ENCODE measurements around the gene WWOX. TPM values are rescaled to one million over a fixed set of nuclear protein-coding genes. Genes with fewer than 3 reads are reported as not detected.
A peak's percentile ranks its signal among the peaks of the same experiment; 100 is the strongest.

The WWOX gene
- total RNA-seq, 2 experiments from 2014 or later, result 20.2 to 21.4 TPM

DNA sequence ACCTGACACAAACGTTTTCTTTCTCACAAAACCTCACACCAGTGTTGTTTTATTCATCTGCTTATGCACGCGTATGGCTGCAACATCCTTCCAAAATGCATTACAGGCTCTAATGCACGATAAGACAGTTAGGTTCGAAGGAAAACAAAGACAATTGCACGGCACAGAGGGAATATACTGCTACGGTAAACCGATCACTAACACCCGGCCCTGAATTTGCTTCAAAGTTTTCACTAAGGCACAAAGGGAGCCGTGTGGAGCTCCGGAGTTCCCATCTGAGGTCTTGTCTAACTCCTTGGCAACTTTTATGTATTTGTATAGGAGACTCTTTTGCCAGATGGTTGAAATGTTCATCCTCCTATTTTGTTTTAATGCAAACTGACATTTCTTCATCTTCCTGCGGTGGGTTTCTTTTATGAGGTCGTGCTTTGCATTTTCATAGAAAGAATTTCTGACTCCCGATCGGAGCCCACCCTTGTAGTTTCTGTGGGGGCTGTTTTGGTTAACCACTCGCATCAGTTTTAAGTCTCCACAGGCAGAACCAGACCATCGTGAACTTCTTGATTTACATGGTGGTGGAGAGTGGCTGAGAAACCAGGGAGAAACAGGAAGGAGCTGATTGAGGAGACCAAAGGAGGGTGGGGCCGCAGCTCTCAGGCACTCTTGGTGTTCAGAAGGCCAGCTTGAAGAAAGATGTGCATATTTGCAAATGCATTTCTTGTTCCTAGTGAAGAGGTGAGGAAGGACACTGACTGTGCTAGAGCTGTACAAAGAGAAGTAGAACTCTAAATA, 984.2 kb downstream of the WWOX start:
- peaks cover 22% of the 10 kb centered on the region for H3K4me1 Mint-ChIP-seq (ENCODE audit: low read depth)
- intact Hi-C loops (cut with micrococcal nuclease), result no loop called here
- DNase-seq, result no peak
- H3K27ac Mint-ChIP-seq, result no peak overlapping the region
- CTCF ChIA-PET, result no interaction called here
- H3K4me3 Mint-ChIP-seq, result no peak overlapping the region
- no peaks in the 10 kb centered on the region for H3K36me3 Mint-ChIP-seq (ENCODE audit: low read depth)
- H3K9me3 Mint-ChIP-seq, result no peaks in the 10 kb centered on the region
- no peaks in the 10 kb centered on the region for H3K27me3 Mint-ChIP-seq (ENCODE audit: low read depth)

DNA sequence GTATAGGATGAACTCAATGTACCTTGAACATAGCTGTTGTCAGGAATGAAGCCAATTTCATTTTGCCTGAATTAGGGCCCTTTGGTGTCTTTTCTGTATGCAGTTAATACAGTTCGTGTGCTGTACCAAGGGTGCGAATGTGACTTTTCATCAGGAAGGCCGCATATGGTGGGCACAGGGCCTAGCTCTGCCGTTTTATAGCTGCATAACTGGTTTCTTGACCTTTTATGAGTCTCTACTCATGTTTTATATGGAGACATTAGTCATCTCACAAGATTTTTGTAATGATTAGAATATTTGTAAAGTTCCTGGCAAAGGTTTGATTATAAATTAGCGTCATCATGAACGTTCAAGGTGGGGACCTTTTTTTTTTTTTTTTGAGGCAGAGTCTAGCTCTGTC, 989.5 kb downstream of the WWOX start:
- peaks cover 7% of the 10 kb centered on the region for H3K36me3 Mint-ChIP-seq (ENCODE audit: low read depth)
- peaks cover 7% of the 10 kb centered on the region for H3K9me3 Mint-ChIP-seq
- peaks cover 46% of the 10 kb centered on the region for H3K4me1 Mint-ChIP-seq (ENCODE audit: low read depth)
- DNase-seq, result no peak
- no peak overlapping the region for H3K27ac Mint-ChIP-seq
- CTCF ChIA-PET, result interaction anchor here (0.7 to 1.8 kb wide), 2 partner anchors 12 to 336 kb away, joined by 3 to 5 read pairs; no protein-coding TSS in a partner anchor
- intact Hi-C loops (cut with micrococcal nuclease), result no loop called here
- no peak overlapping the region for H3K4me3 Mint-ChIP-seq
- H3K27me3 Mint-ChIP-seq (ENCODE audit: low read depth), result no peaks in the 10 kb centered on the region

DNA sequence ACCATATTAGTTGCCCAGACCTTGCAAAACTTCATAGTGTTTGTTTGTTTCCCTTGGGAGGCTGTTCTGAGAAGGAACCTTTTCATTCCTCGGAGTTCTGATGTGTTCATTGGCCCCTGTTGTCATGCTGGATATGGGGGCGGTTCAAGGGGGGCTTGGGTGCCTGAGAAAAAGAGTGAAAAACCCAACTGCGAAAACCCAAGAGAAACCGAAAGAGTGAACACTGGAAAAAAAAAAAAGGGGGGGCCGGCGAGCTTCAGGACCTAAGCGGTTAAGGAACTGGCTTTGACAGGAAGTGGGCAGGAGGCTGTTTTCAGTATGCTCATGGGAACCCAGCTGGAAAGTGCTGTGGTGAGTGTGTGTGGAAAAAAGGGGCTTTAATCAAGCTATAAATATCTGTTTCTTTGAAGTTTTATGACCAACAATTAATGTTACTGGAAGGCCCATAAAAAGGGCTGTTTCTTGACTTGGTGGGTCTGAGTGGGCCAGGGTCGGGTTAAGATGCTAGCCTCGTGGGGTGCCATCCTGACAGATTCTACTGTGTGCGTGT, 990.4 kb downstream of the WWOX start:
- Mint-ChIP-seq H3K4me1 (ENCODE audit: low read depth) (peaks cover 45% of the 10 kb centered on the region), H3K27me3 (ENCODE audit: low read depth) (no peaks in the 10 kb centered on the region), H3K27ac (peak overlapping the region; percentile 88), H3K4me3 (peak overlapping the region; percentile 37), H3K9me3 (peaks cover 7% of the 10 kb centered on the region), H3K36me3 (ENCODE audit: low read depth) (peaks cover 7% of the 10 kb centered on the region)
- DNase-seq, result peak; percentile 78
- intact Hi-C loops (cut with micrococcal nuclease), result loop anchor here (2.0 to 5.0 kb wide), 3 partner anchors 13 to 179 kb away; no protein-coding TSS in a partner anchor
- CTCF ChIA-PET, result interaction anchor here (0.6 to 2.2 kb wide), 5 partner anchors 11 to 181 kb away, joined by 3 to 9 read pairs (median 3); no protein-coding TSS in a partner anchor

DNA sequence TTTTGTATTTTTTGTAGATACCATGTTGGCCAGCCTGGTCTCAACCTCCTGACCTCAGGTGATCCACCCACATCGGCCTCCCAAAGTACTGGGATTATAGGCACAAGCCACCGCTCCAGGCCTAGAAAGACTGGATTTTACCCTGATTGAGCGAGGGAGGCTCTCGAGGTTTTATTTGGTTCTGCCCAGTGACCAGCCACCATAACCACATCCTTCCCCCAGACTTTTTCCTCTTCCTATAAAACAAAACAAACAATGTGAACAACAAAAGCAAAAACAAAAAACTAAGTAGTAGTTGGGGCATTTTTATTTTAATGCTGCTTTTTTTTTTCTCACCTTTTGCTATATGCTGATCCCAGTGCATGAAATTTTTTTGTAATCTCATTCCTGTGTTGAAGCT, 991.5 kb downstream of the WWOX start:
- H3K27me3 Mint-ChIP-seq (ENCODE audit: low read depth), result no peaks in the 10 kb centered on the region
- no peak overlapping the region for H3K27ac Mint-ChIP-seq
- H3K9me3 Mint-ChIP-seq, result peaks cover 7% of the 10 kb centered on the region
- CTCF ChIA-PET, result interaction anchor here (0.6 to 2.2 kb wide), 3 partner anchors 178 to 516 kb away, joined by 3 to 9 read pairs (median 3); no protein-coding TSS in a partner anchor
- peaks cover 45% of the 10 kb centered on the region for H3K4me1 Mint-ChIP-seq (ENCODE audit: low read depth)
- intact Hi-C loops (cut with micrococcal nuclease), result loop anchor here (2.0 to 5.0 kb wide), 3 partner anchors 14 to 178 kb away; no protein-coding TSS in a partner anchor
- peaks cover 7% of the 10 kb centered on the region for H3K36me3 Mint-ChIP-seq (ENCODE audit: low read depth)
- H3K4me3 Mint-ChIP-seq, result no peak overlapping the region
- DNase-seq, result no peak

DNA sequence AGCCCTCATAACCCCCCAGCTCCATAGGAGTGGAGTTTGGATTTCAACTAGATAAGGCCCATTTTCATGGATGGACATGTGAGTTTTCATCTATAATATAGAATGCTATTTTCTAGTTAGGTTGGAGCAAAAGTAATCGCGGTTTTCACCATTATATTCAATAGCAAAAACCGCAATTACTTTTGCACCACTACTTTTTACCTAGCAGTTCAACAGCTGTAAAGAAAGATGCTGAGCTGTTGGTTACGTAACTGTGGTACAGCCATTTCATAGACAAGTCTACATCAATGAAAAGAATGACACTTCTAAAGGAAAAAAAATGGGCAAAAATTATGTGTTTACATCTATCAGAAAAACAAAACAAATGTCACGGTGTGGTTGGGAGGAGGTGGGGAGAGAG, 993.4 kb downstream of the WWOX start:
- intact Hi-C loops (cut with micrococcal nuclease), result loop anchor here (5.0 kb wide), 1 partner anchor 64 kb away; no protein-coding TSS in a partner anchor
- H3K4me3 Mint-ChIP-seq, result no peak overlapping the region

DNA sequence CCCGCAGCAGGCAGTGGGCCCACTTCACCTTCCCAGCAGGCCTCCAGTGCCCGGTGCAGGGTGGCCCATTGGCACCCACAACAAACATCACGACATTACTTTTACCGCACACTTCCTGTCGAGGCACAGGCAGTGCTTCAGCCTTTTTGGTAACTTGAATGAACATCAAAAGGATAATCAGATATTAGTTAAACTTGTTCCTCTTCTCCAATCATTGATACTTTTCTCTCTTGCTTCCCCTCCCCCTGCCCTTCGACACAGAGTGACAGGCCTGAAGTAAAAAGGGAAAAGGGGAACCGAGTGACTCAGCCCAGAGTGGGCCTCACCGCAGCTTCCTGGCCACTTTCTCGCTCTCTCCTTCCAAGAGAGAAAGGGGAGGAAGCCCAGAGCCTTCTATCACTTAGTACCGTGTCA, 994.1 kb downstream of the WWOX start:
- peaks cover 7% of the 10 kb centered on the region for H3K36me3 Mint-ChIP-seq (ENCODE audit: low read depth)
- H3K4me1 Mint-ChIP-seq (ENCODE audit: low read depth), result peaks cover 48% of the 10 kb centered on the region
- no peak overlapping the region for H3K27ac Mint-ChIP-seq
- peak overlapping the region; percentile 34 for H3K4me3 Mint-ChIP-seq
- DNase-seq, result peak; percentile 60
- peaks cover 7% of the 10 kb centered on the region for H3K9me3 Mint-ChIP-seq
- intact Hi-C loops (cut with micrococcal nuclease), result loop anchor here (5.0 kb wide), 1 partner anchor 64 kb away; no protein-coding TSS in a partner anchor
- CTCF ChIA-PET, result interaction anchor here (0.5 kb wide), 1 partner anchor 7 kb away, joined by 3 read pairs; no protein-coding TSS in a partner anchor
- H3K27me3 Mint-ChIP-seq (ENCODE audit: low read depth), result no peaks in the 10 kb centered on the region

More for the DNA sequence above, 993.4 kb downstream of the WWOX start:
- Mint-ChIP-seq H3K9me3 (peaks cover 7% of the 10 kb centered on the region), H3K27ac (no peak overlapping the region), H3K4me1 (ENCODE audit: low read depth) (peaks cover 48% of the 10 kb centered on the region), H3K36me3 (ENCODE audit: low read depth) (peaks cover 7% of the 10 kb centered on the region), H3K27me3 (ENCODE audit: low read depth) (no peaks in the 10 kb centered on the region)
- CTCF ChIA-PET, result interaction anchor here (0.5 kb wide), 1 partner anchor 8 kb away, joined by 3 read pairs; no protein-coding TSS in a partner anchor
- no peak for DNase-seq

DNA sequence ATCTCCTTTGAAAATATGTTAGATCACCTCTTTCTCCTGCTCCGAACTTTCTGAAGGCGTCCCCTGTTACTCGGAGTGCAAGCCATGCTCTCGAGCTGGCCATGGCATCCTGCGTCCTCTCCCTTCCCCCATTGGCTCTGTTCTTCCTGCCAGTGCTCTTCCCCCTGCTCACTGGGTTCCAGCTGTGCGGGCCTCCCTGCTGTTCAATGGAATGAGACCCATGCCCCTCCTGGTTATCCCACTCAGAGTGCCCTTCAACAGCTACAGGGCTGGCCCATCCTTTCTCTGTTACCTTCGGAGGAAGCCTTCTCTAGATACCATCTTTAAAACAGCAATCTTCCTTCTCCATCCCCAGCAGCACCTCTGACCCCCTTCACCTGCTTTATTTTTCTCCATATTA, 996.8 kb downstream of the WWOX start:
- Mint-ChIP-seq H3K4me3 (no peak overlapping the region), H3K36me3 (ENCODE audit: low read depth) (no peaks in the 10 kb centered on the region), H3K9me3 (no peaks in the 10 kb centered on the region), H3K27me3 (ENCODE audit: low read depth) (no peaks in the 10 kb centered on the region), H3K4me1 (ENCODE audit: low read depth) (peaks cover 25% of the 10 kb centered on the region), H3K27ac (no peak overlapping the region)
- no peak for DNase-seq
- intact Hi-C loops (cut with micrococcal nuclease), result no loop called here
- CTCF ChIA-PET, result no interaction called here

DNA sequence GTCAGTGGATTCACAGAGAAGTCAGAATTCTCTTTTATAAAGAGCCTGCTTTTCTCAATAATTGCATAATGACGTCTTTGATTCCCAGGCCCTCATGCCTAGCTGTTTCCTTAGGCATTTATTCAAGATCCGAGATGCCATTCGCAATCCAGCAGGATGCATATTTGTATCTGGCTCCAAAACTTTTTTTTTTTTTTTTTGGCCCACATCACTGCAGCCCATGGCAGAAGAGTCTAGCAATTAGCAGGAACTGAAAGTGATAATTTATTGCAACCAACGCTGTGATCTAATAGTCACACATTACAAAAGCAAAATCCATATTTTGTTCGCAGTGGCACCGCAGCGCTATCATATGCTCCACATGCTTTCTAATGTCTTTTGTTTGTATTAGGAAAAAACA, 997.7 kb downstream of the WWOX start:
- intact Hi-C loops (cut with micrococcal nuclease), result no loop called here
- H3K27me3 Mint-ChIP-seq (ENCODE audit: low read depth), result no peaks in the 10 kb centered on the region
- no peak overlapping the region for H3K27ac Mint-ChIP-seq
- H3K9me3 Mint-ChIP-seq, result no peaks in the 10 kb centered on the region
- peaks cover 24% of the 10 kb centered on the region for H3K4me1 Mint-ChIP-seq (ENCODE audit: low read depth)
- CTCF ChIA-PET, result no interaction called here
- H3K4me3 Mint-ChIP-seq, result no peak overlapping the region
- no peak for DNase-seq
- no peaks in the 10 kb centered on the region for H3K36me3 Mint-ChIP-seq (ENCODE audit: low read depth)

DNA sequence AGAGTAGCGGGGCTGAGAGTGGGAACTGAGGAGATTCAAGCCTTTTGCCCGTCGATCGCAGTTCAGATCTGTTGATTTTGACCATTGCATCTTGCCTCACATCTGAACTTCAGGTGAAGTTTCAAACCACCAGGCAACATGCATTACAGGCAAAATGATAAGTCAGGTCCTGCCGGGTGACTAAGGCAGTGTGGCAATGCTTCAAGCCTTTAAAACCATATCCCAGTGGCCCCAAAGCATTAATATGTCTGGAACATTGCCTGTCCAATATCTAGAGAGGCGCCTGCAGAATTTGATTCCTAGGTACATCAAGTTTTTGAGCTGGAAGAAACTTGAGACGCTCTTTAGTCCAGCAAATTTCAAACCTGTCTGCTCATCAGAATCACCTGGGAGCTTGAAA, 998.3 kb downstream of the WWOX start:
- H3K27me3 Mint-ChIP-seq (ENCODE audit: low read depth), result no peaks in the 10 kb centered on the region
- no peaks in the 10 kb centered on the region for H3K36me3 Mint-ChIP-seq (ENCODE audit: low read depth)
- CTCF ChIA-PET, result no interaction called here
- H3K27ac Mint-ChIP-seq, result no peak overlapping the region
- no peak for DNase-seq
- H3K9me3 Mint-ChIP-seq, result no peaks in the 10 kb centered on the region
- H3K4me3 Mint-ChIP-seq, result no peak overlapping the region
- peaks cover 20% of the 10 kb centered on the region for H3K4me1 Mint-ChIP-seq (ENCODE audit: low read depth)
- intact Hi-C loops (cut with micrococcal nuclease), result no loop called here

DNA sequence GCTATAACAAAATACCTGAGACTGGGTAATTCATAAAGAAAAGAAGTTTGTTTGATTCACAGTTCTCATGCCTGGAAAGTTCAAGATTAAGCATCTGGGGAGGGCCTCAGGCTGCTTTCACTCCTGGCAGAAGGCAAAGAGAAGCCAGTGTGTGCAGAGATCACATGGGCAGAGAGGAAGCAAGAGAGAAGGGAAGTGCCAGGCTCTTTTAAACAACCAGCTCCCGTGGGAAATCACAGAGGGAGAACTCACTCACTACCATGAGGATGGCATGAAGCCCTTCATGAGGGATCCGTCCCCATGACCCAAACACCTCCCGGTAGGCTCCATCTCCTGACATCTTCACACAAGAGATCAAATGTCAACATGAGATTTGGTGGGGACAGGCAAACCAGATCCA, 999.5 kb downstream of the WWOX start:
- intact Hi-C loops (cut with micrococcal nuclease), result no loop called here
- peaks cover 11% of the 10 kb centered on the region for H3K4me1 Mint-ChIP-seq (ENCODE audit: low read depth)

DNA sequence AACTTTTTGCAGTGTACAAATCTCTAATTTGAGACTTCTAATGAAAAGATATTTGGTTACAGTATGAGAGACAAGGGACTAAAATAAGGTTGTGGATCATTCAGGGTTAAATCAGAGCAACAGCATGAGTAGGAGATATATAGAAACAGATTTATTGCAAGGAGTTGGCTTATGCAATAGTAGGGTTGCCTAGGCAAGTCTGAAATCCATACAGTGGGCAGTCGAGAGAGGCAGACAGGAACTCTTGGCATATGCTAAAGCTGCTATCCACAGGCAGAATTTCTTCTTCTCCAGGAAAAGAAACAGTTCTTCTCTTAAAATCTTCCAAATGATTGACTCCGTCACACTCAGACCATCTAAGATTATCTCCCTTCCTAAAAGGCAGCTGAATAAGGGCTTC, 1000.3 kb downstream of the WWOX start:
- CTCF ChIA-PET, result no interaction called here
- H3K4me1 Mint-ChIP-seq (ENCODE audit: low read depth), result peaks cover 10% of the 10 kb centered on the region
- no peaks in the 10 kb centered on the region for H3K27me3 Mint-ChIP-seq (ENCODE audit: low read depth)

More for the DNA sequence above, 999.5 kb downstream of the WWOX start:
- Mint-ChIP-seq H3K9me3 (no peaks in the 10 kb centered on the region), H3K4me3 (no peak overlapping the region), H3K36me3 (ENCODE audit: low read depth) (no peaks in the 10 kb centered on the region), H3K27me3 (ENCODE audit: low read depth) (no peaks in the 10 kb centered on the region), H3K27ac (no peak overlapping the region)
- CTCF ChIA-PET, result no interaction called here
- no peak for DNase-seq

DNA sequence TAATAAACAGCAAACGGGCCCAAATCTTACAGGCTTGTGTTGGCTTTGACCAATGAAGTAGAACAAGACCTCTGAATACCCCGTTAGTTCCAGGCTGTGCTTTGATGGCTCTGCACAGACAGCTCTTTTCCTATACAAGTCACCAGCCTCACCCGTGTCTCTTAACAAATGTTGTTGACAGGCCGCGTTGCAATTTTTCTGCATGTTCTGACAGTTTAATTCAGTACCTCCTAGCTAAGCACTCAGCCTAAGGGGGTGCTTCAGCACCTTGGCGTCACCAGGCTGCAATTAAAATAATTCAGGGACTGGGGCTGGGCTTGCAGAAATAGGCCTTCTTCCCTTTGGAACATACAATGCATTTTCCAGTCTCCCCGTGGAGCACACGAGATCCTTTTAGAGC, 1001.0 kb downstream of the WWOX start:
- Mint-ChIP-seq H3K27ac (no peak overlapping the region), H3K4me1 (ENCODE audit: low read depth) (peaks cover 10% of the 10 kb centered on the region), H3K36me3 (ENCODE audit: low read depth) (no peaks in the 10 kb centered on the region), H3K4me3 (no peak overlapping the region), H3K9me3 (no peaks in the 10 kb centered on the region), H3K27me3 (ENCODE audit: low read depth) (no peaks in the 10 kb centered on the region)
- DNase-seq, result no peak
- intact Hi-C loops (cut with micrococcal nuclease), result no loop called here
- CTCF ChIA-PET, result interaction anchor here (0.6 to 0.7 kb wide), 2 partner anchors 7 to 10 kb away, joined by 3 to 4 read pairs; no protein-coding TSS in a partner anchor

More for the DNA sequence above, 1000.3 kb downstream of the WWOX start:
- Mint-ChIP-seq H3K4me3 (no peak overlapping the region), H3K9me3 (no peaks in the 10 kb centered on the region), H3K27ac (no peak overlapping the region), H3K36me3 (ENCODE audit: low read depth) (no peaks in the 10 kb centered on the region)
- no peak for DNase-seq
- intact Hi-C loops (cut with micrococcal nuclease), result no loop called here
